Activated CD4-positive, alpha-beta T cell treated with anti-CD3 and anti-CD28 coated beads for 4 hours (primary cell): ENCODE data around the gene CEACAM5.
A peak's percentile ranks its signal among the peaks of the same experiment; 100 is the strongest.
"Not testable (repeated sequence)": the region's sequence is repeated elsewhere in the genome, so short reads cannot be mapped to it uniquely, and the experiment has no call there.

Experiments used
- DNase-seq, 2 donors: peaks; one replicate each; pipeline ENCODE4 v3.0.0-alpha.2; 2020

Gene CEACAM5

GRCh38 chr19:41700381-41701195 is 7.8 kb upstream of the CEACAM5 start:
- no peak for DNase-seq

- DNase-seq = no peak
Observed at GRCh38 chr19:41701401-41702075, 6.9 kb upstream of the CEACAM5 start.

DNA sequence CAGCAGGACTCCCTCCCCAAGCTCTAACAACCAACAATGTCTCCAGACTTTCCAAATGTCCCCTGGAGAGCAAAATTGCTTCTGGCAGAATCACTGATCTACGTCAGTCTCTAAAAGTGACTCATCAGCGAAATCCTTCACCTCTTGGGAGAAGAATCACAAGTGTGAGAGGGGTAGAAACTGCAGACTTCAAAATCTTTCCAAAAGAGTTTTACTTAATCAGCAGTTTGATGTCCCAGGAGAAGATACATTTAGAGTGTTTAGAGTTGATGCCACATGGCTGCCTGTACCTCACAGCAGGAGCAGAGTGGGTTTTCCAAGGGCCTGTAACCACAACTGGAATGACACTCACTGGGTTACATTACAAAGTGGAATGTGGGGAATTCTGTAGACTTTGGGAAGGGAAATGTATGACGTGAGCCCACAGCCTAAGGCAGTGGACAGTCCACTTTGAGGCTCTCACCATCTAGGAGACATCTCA is 6.2 kb upstream of the CEACAM5 start:
- DNase-seq = no peak

DNA sequence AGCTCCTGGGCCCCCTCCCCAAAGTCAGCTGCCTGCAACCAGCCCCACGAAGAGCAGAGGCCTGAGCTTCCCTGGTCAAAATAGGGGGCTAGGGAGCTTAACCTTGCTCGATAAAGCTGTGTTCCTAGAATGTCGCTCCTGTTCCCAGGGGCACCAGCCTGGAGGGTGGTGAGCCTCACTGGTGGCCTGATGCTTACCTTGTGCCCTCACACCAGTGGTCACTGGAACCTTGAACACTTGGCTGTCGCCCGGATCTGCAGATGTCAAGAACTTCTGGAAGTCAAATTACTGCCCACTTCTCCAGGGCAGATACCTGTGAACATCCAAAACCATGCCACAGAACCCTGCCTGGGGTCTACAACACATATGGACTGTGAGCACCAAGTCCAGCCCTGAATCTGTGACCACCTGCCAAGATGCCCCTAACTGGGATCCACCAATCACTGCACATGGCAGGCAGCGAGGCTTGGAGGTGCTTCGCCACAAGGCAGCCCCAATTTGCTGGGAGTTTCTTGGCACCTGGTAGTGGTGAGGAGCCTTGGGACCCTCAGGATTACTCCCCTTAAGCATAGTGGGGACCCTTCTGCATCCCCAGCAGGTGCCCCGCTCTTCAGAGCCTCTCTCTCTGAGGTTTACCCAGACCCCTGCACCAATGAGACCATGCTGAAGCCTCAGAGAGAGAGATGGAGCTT is 4.7 kb upstream of the CEACAM5 start:
- DNase-seq = no peak

DNA sequence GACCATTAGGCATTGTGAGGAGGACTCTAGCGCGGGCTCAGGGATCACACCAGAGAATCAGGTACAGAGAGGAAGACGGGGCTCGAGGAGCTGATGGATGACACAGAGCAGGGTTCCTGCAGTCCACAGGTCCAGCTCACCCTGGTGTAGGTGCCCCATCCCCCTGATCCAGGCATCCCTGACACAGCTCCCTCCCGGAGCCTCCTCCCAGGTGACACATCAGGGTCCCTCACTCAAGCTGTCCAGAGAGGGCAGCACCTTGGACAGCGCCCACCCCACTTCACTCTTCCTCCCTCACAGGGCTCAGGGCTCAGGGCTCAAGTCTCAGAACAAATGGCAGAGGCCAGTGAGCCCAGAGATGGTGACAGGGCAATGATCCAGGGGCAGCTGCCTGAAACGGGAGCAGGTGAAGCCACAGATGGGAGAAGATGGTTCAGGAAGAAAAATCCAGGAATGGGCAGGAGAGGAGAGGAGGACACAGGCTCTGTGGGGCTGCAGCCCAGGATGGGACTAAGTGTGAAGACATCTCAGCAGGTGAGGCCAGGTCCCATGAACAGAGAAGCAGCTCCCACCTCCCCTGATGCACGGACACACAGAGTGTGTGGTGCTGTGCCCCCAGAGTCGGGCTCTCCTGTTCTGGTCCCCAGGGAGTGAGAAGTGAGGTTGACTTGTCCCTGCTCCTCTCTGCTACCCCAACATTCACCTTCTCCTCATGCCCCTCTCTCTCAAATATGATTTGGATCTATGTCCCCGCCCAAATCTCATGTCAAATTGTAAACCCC is 2.8 kb upstream of the CEACAM5 start:
- peak in 1 of 2 donors; percentile 14 for DNase-seq

DNA sequence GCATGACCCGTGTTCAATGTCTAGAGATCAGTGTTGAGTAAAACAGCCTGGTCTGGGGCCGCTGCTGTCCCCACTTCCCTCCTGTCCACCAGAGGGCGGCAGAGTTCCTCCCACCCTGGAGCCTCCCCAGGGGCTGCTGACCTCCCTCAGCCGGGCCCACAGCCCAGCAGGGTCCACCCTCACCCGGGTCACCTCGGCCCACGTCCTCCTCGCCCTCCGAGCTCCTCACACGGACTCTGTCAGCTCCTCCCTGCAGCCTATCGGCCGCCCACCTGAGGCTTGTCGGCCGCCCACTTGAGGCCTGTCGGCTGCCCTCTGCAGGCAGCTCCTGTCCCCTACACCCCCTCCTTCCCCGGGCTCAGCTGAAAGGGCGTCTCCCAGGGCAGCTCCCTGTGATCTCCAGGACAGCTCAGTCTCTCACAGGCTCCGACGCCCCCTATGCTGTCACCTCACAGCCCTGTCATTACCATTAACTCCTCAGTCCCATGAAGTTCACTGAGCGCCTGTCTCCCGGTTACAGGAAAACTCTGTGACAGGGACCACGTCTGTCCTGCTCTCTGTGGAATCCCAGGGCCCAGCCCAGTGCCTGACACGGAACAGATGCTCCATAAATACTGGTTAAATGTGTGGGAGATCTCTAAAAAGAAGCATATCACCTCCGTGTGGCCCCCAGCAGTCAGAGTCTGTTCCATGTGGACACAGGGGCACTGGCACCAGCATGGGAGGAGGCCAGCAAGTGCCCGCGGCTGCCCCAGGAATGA is 1.5 kb upstream of the CEACAM5 start:
- DNase-seq = peak; percentile 63 to 69

DNA sequence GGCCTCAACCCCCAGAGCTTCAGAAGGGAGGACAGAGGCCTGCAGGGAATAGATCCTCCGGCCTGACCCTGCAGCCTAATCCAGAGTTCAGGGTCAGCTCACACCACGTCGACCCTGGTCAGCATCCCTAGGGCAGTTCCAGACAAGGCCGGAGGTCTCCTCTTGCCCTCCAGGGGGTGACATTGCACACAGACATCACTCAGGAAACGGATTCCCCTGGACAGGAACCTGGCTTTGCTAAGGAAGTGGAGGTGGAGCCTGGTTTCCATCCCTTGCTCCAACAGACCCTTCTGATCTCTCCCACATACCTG is 969 bp upstream of the CEACAM5 start:
- no peak for DNase-seq

GRCh38 chr19:41707871-41708371 is 505 bp upstream of the CEACAM5 start:
- no peak for DNase-seq

GRCh38 chr19:41709516-41709915 is 1.1 kb downstream of the CEACAM5 start:
- not testable (repeated sequence) for DNase-seq

DNA sequence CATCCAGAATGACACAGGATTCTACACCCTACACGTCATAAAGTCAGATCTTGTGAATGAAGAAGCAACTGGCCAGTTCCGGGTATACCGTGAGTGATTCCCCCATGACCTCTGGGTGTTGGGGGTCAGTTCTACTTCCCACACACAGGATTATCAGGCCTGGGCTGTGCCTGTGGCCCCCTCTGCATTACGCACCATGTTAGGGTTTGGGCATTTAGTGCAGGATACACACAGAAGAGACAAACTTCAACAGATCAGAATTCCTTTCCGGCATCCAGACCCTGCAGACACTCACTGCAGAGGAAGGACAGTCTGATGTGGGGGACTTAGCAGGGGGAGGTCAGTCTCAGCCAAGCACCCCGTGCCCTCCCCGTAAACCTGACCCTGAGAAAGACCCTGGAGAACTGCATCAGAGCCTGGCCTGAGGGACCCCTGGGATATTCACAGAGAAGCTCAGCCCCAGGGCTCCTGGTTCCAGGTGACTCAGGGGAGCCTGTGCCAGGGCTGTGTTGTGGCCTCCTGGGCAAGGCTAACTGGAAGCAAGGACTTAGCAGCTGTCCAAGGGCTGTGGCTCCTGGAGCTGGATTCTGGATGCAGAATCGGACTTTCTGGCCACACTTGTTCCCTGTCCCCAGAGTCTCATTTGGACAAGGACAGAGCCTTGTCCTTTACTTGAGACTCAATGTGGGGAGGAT is 1.7 kb downstream of the CEACAM5 start:
- DNase-seq = no peak

DNA sequence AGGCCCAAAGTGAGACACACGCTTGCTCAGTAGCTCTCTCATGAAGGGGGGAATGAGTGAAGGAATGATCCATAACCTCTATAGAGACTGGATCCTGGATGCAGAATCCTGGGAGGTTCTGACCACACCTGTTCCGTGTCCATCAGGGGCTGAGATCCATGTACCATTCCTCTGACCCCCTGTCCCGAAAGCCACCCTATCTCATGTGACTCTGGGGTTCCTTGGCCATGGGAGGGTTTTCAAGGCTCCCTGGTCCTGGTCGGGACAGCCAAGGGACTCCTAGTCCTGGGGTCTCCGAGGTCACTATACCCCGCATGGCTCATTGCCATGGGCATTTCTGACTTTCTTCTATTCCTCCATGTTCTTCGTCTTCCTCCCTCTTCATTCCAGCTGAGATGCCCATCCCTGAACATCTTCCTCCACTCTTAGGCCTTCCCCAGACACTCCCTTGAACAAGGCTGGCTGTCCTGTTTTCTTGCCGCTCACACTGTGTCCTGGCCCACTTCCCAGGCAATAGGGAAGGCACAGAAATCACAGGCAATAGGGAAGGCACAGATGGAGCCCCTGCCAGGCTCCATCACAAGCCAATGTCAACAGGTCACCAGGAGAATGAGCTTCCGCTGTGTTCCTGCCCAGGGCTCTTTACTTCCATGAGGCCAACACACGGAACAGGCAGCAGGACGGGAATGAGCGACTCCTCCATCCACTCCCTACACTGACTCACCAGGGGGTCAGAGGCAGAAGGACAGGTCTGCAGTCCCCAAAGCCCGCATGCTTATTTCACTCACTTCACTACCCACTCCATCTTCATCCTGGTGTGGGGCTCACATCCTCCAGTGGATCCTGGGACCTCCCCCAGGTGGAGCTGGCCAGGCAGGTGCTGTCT is 3.2 kb downstream of the CEACAM5 start:
- DNase-seq = no peak

GRCh38 chr19:41714598-41714997 is 6.2 kb downstream of the CEACAM5 start:
- DNase-seq = no peak

DNA sequence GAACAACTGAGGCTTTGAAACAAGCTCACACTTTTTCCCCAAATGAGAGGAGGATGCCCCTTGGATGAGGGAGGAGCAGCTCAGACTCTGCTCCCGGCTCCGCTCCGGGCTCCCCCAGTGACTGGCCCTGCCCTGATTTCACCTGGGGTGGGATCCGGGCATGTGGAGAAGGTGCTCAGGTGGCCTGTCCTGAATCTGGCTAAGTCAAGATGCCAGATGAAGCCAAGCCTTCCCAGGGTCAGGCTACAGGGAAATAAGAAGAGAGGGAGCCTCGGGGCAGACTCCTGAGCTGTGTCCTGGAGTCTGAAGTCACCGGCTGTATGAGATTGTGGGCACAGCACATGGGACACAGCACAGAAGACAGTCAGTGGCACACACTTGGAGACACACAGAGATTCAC is 10.3 kb downstream of the CEACAM5 start:
- DNase-seq = no peak

- DNase-seq = no peak
Observed at GRCh38 chr19:41720103-41720502, 11.7 kb downstream of the CEACAM5 start.

- no peak for DNase-seq
Observed at GRCh38 chr19:41726493-41726892, 18.1 kb downstream of the CEACAM5 start.

- DNase-seq = no peak
Observed at GRCh38 chr19:41734156-41734555, 25.7 kb downstream of the CEACAM5 start.

DNA sequence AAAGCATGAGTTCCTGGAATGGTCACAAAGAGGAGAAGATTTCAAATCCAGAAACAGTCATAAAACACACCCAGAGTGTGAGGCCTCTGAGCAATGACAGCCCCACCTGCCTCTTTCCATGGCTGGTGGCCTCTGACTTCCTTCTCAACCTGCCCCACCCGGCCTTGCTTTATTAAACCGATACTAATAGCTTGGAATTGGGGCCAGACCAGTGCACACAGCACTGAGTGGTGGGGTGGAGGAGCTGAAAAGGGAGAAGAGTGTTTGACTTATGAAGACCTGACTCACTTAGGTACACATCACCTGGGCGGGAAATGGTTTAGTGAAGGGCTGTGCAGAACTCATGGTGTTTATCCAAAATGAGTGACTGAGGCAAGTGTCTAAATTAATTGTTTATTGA is 26.2 kb downstream of the CEACAM5 start:
- DNase-seq = no peak

GRCh38 chr19:41735071-41735600 is 26.7 kb downstream of the CEACAM5 start:
- DNase-seq = no peak

GRCh38 chr19:41739361-41739760 is 30.9 kb downstream of the CEACAM5 start:
- no peak for DNase-seq
